ENCODE data around the gene KIAA1671. TPM values are rescaled to one million over a fixed set of nuclear protein-coding genes. Genes with fewer than 3 reads are reported as not detected.

The KIAA1671 gene
- total RNA-seq, 1 donor from 2014 or later, result 40.7 TPM

- H3K27me3 ChIP-seq (ENCODE audit: low read depth), result no peaks in the 10 kb centered on the region
- intact Hi-C loops (cut with DNase I), result no loop called here
- TF ChIP-seq CTCF (IDR thresholded peaks at IDR 0.05), result no peak
- H3K27ac ChIP-seq, result no peak overlapping the region
- ATAC-seq (no peak), DNase-seq (no peak)
- no peak overlapping the region for H3K4me3 ChIP-seq
- no peaks in the 10 kb centered on the region for H3K9me3 ChIP-seq
- H3K4me1 ChIP-seq, result no peaks in the 10 kb centered on the region
- no peaks in the 10 kb centered on the region for H3K36me3 ChIP-seq
These were observed 144.3 kb downstream of the KIAA1671 start for GRCh38 chr22:25096638-25097405.

GRCh38 chr22:25098445-25099081 is 146.0 kb downstream of the KIAA1671 start:
- H3K27me3 ChIP-seq (ENCODE audit: low read depth), result no peaks in the 10 kb centered on the region
- H3K27ac ChIP-seq, result no peak overlapping the region
- ATAC-seq, result no peak
- no peak for TF ChIP-seq CTCF (IDR thresholded peaks at IDR 0.05)
- H3K9me3 ChIP-seq, result no peaks in the 10 kb centered on the region
- H3K4me3 ChIP-seq, result no peak overlapping the region
- intact Hi-C loops (cut with DNase I), result no loop called here
- H3K4me1 ChIP-seq, result no peaks in the 10 kb centered on the region
- H3K36me3 ChIP-seq, result no peaks in the 10 kb centered on the region
- DNase-seq, result no peak

- intact Hi-C loops (cut with DNase I), result no loop called here
- DNase-seq (no peak), ATAC-seq (no peak)
- H3K4me1 ChIP-seq, result no peaks in the 10 kb centered on the region
- no peak overlapping the region for H3K27ac ChIP-seq
- H3K27me3 ChIP-seq (ENCODE audit: low read depth), result no peaks in the 10 kb centered on the region
- no peaks in the 10 kb centered on the region for H3K36me3 ChIP-seq
- no peak for TF ChIP-seq CTCF (IDR thresholded peaks at IDR 0.05)
- no peak overlapping the region for H3K4me3 ChIP-seq
- no peaks in the 10 kb centered on the region for H3K9me3 ChIP-seq
These were observed 146.7 kb downstream of the KIAA1671 start for GRCh38 chr22:25099202-25099601.

- Histone ChIP-seq H3K36me3 (no peaks in the 10 kb centered on the region), H3K27ac (no peak overlapping the region)
These were observed 147.9 kb downstream of the KIAA1671 start for GRCh38 chr22:25100402-25100801.

GRCh38 chr22:25100948-25101347 is 148.4 kb downstream of the KIAA1671 start:
- ATAC-seq, result no peak
- intact Hi-C loops (cut with DNase I), result no loop called here
- DNase-seq, result no peak
- no peak for TF ChIP-seq CTCF (IDR thresholded peaks at IDR 0.05)
- no peaks in the 10 kb centered on the region for H3K4me1 ChIP-seq
- no peak overlapping the region for H3K27ac ChIP-seq
- no peaks in the 10 kb centered on the region for H3K36me3 ChIP-seq
- no peaks in the 10 kb centered on the region for H3K9me3 ChIP-seq
- no peak overlapping the region for H3K4me3 ChIP-seq
- H3K27me3 ChIP-seq (ENCODE audit: low read depth), result no peaks in the 10 kb centered on the region

More at GRCh38 chr22:25100402-25100801, 147.9 kb downstream of the KIAA1671 start:
- no peaks in the 10 kb centered on the region for H3K9me3 ChIP-seq
- no peak overlapping the region for H3K4me3 ChIP-seq
- no peak for TF ChIP-seq CTCF (IDR thresholded peaks at IDR 0.05)
- no peaks in the 10 kb centered on the region for H3K4me1 ChIP-seq
- ATAC-seq, result no peak
- DNase-seq, result no peak
- no peaks in the 10 kb centered on the region for H3K27me3 ChIP-seq (ENCODE audit: low read depth)
- intact Hi-C loops (cut with DNase I), result no loop called here

All from lower lobe of right lung (tissue), 2 donors.